Measurements from ENCODE around the gene EBF4.

The EBF4 gene

GRCh38 chr20:2692036-2692885 lies at the start of gene EBF4:
EBF4 (plus strand) TSS chr20:2692780; CDS start chr20:2693646, 866 bp downstream.
- no peak for DNase-seq (ENCODE audit: low read depth)

GRCh38 chr20:2643708-2644107 lies 48.9 kb upstream of the EBF4 start:
- DNase-seq (ENCODE audit: low read depth) = no peak

- peak; percentile 76 for DNase-seq (ENCODE audit: low read depth)
Measured at GRCh38 chr20:2651772-2652723, 40.5 kb upstream of the EBF4 start, which contains the start of gene NOP56. NOP56 (plus strand) TSS chr20:2652632; CDS start chr20:2652661, 29 bp downstream.

GRCh38 chr20:2652724-2653555 lies 39.6 kb upstream of the EBF4 start:
- DNase-seq (ENCODE audit: low read depth) = no peak

GRCh38 chr20:2653556-2654383 lies 38.8 kb upstream of the EBF4 start:
- no peak for DNase-seq (ENCODE audit: low read depth)

- DNase-seq (ENCODE audit: low read depth) = no peak
Measured at GRCh38 chr20:2654384-2654822, 38.2 kb upstream of the EBF4 start.

GRCh38 chr20:2654831-2655230 lies 37.7 kb upstream of the EBF4 start:
- no peak for DNase-seq (ENCODE audit: low read depth)

- DNase-seq (ENCODE audit: low read depth) = no peak
Measured at GRCh38 chr20:2655331-2656116, 37.1 kb upstream of the EBF4 start.

GRCh38 chr20:2656471-2657117 lies 36.0 kb upstream of the EBF4 start:
- DNase-seq (ENCODE audit: low read depth) = no peak

GRCh38 chr20:2657241-2657640 lies 35.3 kb upstream of the EBF4 start:
- no peak for DNase-seq (ENCODE audit: low read depth)

GRCh38 chr20:2657674-2658073 lies 34.9 kb upstream of the EBF4 start:
- no peak for DNase-seq (ENCODE audit: low read depth)

GRCh38 chr20:2658414-2659354 lies 33.9 kb upstream of the EBF4 start:
- DNase-seq (ENCODE audit: low read depth) = no peak

- no peak for DNase-seq (ENCODE audit: low read depth)
Measured at GRCh38 chr20:2659547-2659946, 33.0 kb upstream of the EBF4 start.

GRCh38 chr20:2663364-2663886 lies 29.2 kb upstream of the EBF4 start:
- no peak for DNase-seq (ENCODE audit: low read depth)

GRCh38 chr20:2663887-2664719 lies 28.5 kb upstream of the EBF4 start, which contains the start of gene IDH3B:
IDH3B (minus strand) TSS chr20:2664216; CDS start chr20:2664188, 28 bp downstream.
- DNase-seq (ENCODE audit: low read depth) = peak; percentile 82

- DNase-seq (ENCODE audit: low read depth) = no peak
Measured at GRCh38 chr20:2671977-2672376, 20.6 kb upstream of the EBF4 start.

- no peak for DNase-seq (ENCODE audit: low read depth)
Measured at GRCh38 chr20:2672446-2672845, 20.1 kb upstream of the EBF4 start.

All from fibroblast of the conjunctiva (primary cell).